HCT116 (cell line): ENCODE results near the gene TWF1. TPM values are rescaled to one million over a fixed set of nuclear protein-coding genes. Genes with fewer than 3 reads are reported as not detected.

Experiments
- ATAC-seq: fragments of 200-7000 bp; cut with Tn5 transposase; 2 replicates; pipeline ENCODE4 v1.9.1; 2020; ENCODE audit warnings: mild to moderate bottlenecking, moderate library complexity
- BruUV-seq: library from RNA; stranded (reverse); fragments of 400-500 nt; replicated peaks from 2 replicates; lab custom pipeline; 2021; lab: Mats Ljungman, UMichigan
- CTCF ChIA-PET: fragments of 300-600 bp; sonication (Branson Sonifier 250); formaldehyde crosslinking; loops from one replicate; lab custom pipeline; 2021; ENCODE audit warnings: antibody characterized with exemption; lab: Charles Lee
- POLR2A ChIA-PET: fragments of 300-600, 350-600 bp; sonication (Branson Sonifier 250); formaldehyde crosslinking; loops from one replicate; lab custom pipeline; 2021; ENCODE audit warnings: antibody characterized with exemption; lab: Charles Lee
- RAD21 ChIA-PET, 2 experiments: fragments of 300-600 bp; sonication (Branson Sonifier 250); formaldehyde crosslinking; loops; one replicate each; lab custom pipeline; 2023; ENCODE audit warnings: low total read pairs in 2 of 2; ENCODE audit not compliant: uncharacterized antibody in 2 of 2, unreplicated experiment in 2 of 2, low non-redundant PET in 1 of 2; lab: Charles Lee
- DNase-seq: peaks from one replicate; pipeline ENCODE4 v3.0.0-alpha.2; 2010; ENCODE audit warnings: low read depth, low spot score
- H2AFZ ChIP-seq: fragments of 200-600 bp; shearing (Covaris generic), sonication (generic); 2 replicates; pipeline ENCODE4 v1.6.1; 2017; ENCODE audit warnings: low read depth, mixed run types, mixed read lengths, antibody characterized with exemption, low read length; ENCODE audit not compliant: poor library complexity, severe bottlenecking
- H3K27ac ChIP-seq: 2 replicates; pipeline ENCODE4 v1.5.1; 2012; ENCODE audit warnings: low read depth, low read length
- H3K27me3 ChIP-seq: fragments of 200-600 bp; sonication (generic); 2 replicates; pipeline ENCODE4 v1.6.1; 2016; ENCODE audit warnings: mixed run types, low read length, mixed read lengths; ENCODE audit not compliant: insufficient read depth
- H3K36me3 ChIP-seq, 2 experiments: fragments of 200-500 bp in 1 of 2; fragments of 200-600 bp in 1 of 2; sonication (Bioruptor generic) in 1 of 2; sonication (generic) in 1 of 2; 2 replicates each; pipeline versions ENCODE4 v1.5.1 to v1.6.1; 2014 to 2016; ENCODE audit warnings: low read length in 2 of 2, inconsistent platforms in 1 of 2, mixed read lengths in 1 of 2, mixed run types in 1 of 2; ENCODE audit not compliant: insufficient read depth in 2 of 2, control insufficient read depth in 1 of 2
- H3K4me1 ChIP-seq, 2 experiments: fragments of 200-600 bp in 1 of 2; sonication (generic) in 1 of 2; 2 replicates each; pipeline versions ENCODE4 v1.5.1 to v1.6.1; 2012 to 2017; ENCODE audit warnings: low read length in 2 of 2, inconsistent platforms in 1 of 2, mild to moderate bottlenecking in 1 of 2, mixed read lengths in 1 of 2, mixed run types in 1 of 2, moderate library complexity in 1 of 2; ENCODE audit not compliant: insufficient read depth in 2 of 2, control insufficient read depth in 1 of 2
- H3K4me2 ChIP-seq: fragments of 200-600 bp; sonication (generic); 2 replicates; pipeline ENCODE4 v1.6.1; 2017; ENCODE audit warnings: mixed run types, low read length, mixed read lengths
- H3K4me3 ChIP-seq, 2 experiments: fragments of 200-600 bp in 1 of 2; sonication (generic) in 1 of 2; replicated peaks in 1 of 2; 2 replicates each; pipeline ENCODE4 v1.5.1; 2011 to 2016; ENCODE audit warnings: low read length in 2 of 2, control low read depth in 1 of 2, low read depth in 1 of 2, mild to moderate bottlenecking in 1 of 2, mixed read lengths in 1 of 2, mixed run types in 1 of 2
- H3K79me2 ChIP-seq: fragments of 200-600 bp; sonication (generic); 2 replicates; pipeline ENCODE4 v1.6.1; 2017; ENCODE audit warnings: mild to moderate bottlenecking, mixed run types, low read length, moderate library complexity, mixed read lengths; ENCODE audit not compliant: insufficient read depth
- H3K9ac ChIP-seq: fragments of 200-600 bp; sonication (generic); 2 replicates; pipeline ENCODE4 v1.6.1; 2016; ENCODE audit warnings: low read length, mixed read lengths
- H3K9me2 ChIP-seq: fragments of 200-600 bp; sonication (generic), shearing (Covaris generic); 2 replicates; pipeline ENCODE4 v1.6.1; 2017; ENCODE audit warnings: mixed run types, mild to moderate bottlenecking, moderate library complexity; ENCODE audit not compliant: insufficient read depth
- H3K9me3 ChIP-seq, 2 experiments: fragments of 200-500 bp in 1 of 2; fragments of 200-600 bp in 1 of 2; sonication (Bioruptor generic) in 1 of 2; sonication (generic) in 1 of 2; 2 replicates each; pipeline ENCODE4 v1.6.1; 2014 to 2017; ENCODE audit warnings: low read length in 2 of 2, mixed read lengths in 2 of 2, inconsistent platforms in 1 of 2, low read depth in 1 of 2, mild to moderate bottlenecking in 1 of 2, mixed run types in 1 of 2, moderate library complexity in 1 of 2; ENCODE audit not compliant: control insufficient read depth in 1 of 2, insufficient read depth in 1 of 2
- H4K20me1 ChIP-seq: fragments of 200-600 bp; sonication (generic), shearing (Covaris generic); 2 replicates; pipeline ENCODE4 v1.6.1; 2017; ENCODE audit warnings: mixed run types, mild to moderate bottlenecking, moderate library complexity; ENCODE audit not compliant: insufficient read depth
- CEBPB ChIP-seq: IDR thresholded peaks from 2 replicates; pipeline ENCODE4 v1.6.1; 2012; ENCODE audit warnings: low read depth
- EGR1 ChIP-seq: IDR thresholded peaks from 2 replicates; pipeline ENCODE4 v1.6.1; 2012; ENCODE audit warnings: low read depth
- ELF1 ChIP-seq: IDR thresholded peaks from 2 replicates; pipeline ENCODE4 v1.6.1; 2012; ENCODE audit warnings: low read depth, borderline replicate concordance
- JUND ChIP-seq: IDR thresholded peaks from 2 replicates; pipeline ENCODE4 v1.6.1; 2012
- SP1 ChIP-seq: IDR thresholded peaks from 2 replicates; pipeline ENCODE4 v1.6.1; 2012; ENCODE audit warnings: low read depth
- ZFX ChIP-seq: fragments of 450-650 bp; IDR thresholded peaks from 2 replicates; pipeline ENCODE4 v1.6.1; 2017
- ZNF274 ChIP-seq: fragments of 200-500 bp; sonication (Bioruptor generic); IDR thresholded peaks from 2 replicates; pipeline ENCODE4 v1.6.1; 2014; ENCODE audit warnings: mild to moderate bottlenecking, low read depth, low read length, inconsistent platforms
- intact Hi-C: fragments of 100-400 bp; cut with micrococcal nuclease; formaldehyde crosslinking; loops from 2 replicates; pipeline ENCODE4 v1.10.0; 2022
- total RNA-seq: library from RNA; stranded (reverse); gene quantifications from one replicate; pipeline ENCODE4 v1.2.1, GENCODE V29; 2021; ENCODE audit not compliant: unreplicated experiment
- TF ChIP-seq, protein P1 (sequence below): IDR thresholded peaks from 2 replicates; pipeline ENCODE4 v1.6.1; 2012; ENCODE audit warnings: low read depth
- TF ChIP-seq, protein P2 (sequence below): IDR thresholded peaks from 2 replicates; pipeline ENCODE4 v1.6.1; 2012
- TF ChIP-seq, protein P3 (sequence below): IDR thresholded peaks from 2 replicates; pipeline ENCODE4 v1.6.1; 2011; ENCODE audit warnings: mild to moderate bottlenecking, low read length, moderate library complexity; ENCODE audit not compliant: insufficient replicate concordance; ENCODE audit errors: extremely low read depth

Gene TWF1
- total RNA-seq, 1 experiment from 2014 or later: 125 TPM

DNA sequence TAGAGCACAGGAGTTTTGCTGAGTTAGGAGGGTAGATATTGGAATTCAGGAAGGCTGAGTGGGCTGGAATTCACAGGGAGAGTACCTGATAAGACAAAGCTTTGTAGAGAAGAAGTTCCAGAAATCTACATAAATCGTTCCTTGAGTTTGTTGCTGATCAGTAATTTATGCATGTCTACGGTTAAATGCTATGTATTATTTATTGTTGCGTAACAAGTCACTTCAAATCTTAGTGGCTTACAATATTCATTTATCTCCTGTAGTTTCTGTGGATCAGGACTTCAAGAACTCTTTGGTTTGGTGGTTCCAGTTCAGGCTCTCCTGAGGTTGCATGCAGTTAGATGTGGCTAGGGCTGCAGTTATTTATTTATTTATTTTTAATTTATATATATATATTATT lies 55.3 kb downstream of the TWF1 start:
- BruUV-seq: no TSS peak
- H3K4me3 ChIP-seq: no peak overlapping the region
- no peaks in the 10 kb centered on the region for H4K20me1 ChIP-seq
- H3K4me2 ChIP-seq: no peak overlapping the region
- no peaks in the 10 kb centered on the region for H3K27me3 ChIP-seq
- DNase-seq (no peak), ATAC-seq (no peak)
- CTCF ChIA-PET: no interaction called here
- peaks cover under 1 to 20% of the 10 kb centered on the region in 2 experiments; a peak in 2 of 4 replicates for H3K36me3 ChIP-seq
- TF ChIP-seq, protein P1, sequence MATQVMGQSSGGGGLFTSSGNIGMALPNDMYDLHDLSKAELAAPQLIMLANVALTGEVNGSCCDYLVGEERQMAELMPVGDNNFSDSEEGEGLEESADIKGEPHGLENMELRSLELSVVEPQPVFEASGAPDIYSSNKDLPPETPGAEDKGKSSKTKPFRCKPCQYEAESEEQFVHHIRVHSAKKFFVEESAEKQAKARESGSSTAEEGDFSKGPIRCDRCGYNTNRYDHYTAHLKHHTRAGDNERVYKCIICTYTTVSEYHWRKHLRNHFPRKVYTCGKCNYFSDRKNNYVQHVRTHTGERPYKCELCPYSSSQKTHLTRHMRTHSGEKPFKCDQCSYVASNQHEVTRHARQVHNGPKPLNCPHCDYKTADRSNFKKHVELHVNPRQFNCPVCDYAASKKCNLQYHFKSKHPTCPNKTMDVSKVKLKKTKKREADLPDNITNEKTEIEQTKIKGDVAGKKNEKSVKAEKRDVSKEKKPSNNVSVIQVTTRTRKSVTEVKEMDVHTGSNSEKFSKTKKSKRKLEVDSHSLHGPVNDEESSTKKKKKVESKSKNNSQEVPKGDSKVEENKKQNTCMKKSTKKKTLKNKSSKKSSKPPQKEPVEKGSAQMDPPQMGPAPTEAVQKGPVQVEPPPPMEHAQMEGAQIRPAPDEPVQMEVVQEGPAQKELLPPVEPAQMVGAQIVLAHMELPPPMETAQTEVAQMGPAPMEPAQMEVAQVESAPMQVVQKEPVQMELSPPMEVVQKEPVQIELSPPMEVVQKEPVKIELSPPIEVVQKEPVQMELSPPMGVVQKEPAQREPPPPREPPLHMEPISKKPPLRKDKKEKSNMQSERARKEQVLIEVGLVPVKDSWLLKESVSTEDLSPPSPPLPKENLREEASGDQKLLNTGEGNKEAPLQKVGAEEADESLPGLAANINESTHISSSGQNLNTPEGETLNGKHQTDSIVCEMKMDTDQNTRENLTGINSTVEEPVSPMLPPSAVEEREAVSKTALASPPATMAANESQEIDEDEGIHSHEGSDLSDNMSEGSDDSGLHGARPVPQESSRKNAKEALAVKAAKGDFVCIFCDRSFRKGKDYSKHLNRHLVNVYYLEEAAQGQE: no peak
- TF ChIP-seq, protein P2, sequence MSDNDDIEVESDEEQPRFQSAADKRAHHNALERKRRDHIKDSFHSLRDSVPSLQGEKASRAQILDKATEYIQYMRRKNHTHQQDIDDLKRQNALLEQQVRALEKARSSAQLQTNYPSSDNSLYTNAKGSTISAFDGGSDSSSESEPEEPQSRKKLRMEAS: no peak
- TF ChIP-seq EGR1: no peak
- TF ChIP-seq JUND: no peak
- TF ChIP-seq ELF1: no peak
- no peak for TF ChIP-seq ZNF274
- TF ChIP-seq, protein P3, sequence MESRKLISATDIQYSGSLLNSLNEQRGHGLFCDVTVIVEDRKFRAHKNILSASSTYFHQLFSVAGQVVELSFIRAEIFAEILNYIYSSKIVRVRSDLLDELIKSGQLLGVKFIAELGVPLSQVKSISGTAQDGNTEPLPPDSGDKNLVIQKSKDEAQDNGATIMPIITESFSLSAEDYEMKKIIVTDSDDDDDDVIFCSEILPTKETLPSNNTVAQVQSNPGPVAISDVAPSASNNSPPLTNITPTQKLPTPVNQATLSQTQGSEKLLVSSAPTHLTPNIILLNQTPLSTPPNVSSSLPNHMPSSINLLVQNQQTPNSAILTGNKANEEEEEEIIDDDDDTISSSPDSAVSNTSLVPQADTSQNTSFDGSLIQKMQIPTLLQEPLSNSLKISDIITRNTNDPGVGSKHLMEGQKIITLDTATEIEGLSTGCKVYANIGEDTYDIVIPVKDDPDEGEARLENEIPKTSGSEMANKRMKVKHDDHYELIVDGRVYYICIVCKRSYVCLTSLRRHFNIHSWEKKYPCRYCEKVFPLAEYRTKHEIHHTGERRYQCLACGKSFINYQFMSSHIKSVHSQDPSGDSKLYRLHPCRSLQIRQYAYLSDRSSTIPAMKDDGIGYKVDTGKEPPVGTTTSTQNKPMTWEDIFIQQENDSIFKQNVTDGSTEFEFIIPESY: no peak
- TF ChIP-seq SP1: no peak
- no peak for TF ChIP-seq ZFX
- no peak for TF ChIP-seq CEBPB
- TF ChIP-seq, all 23 proteins: peak for 0
- RAD21 ChIA-PET: no interaction called here
- H3K79me2 ChIP-seq: peaks cover 5% of the 10 kb centered on the region; the same call in 1 of the 2 replicates
- H2AFZ ChIP-seq: no peak overlapping the region
- H3K4me1 ChIP-seq: no peaks in the 10 kb centered on the region
- H3K9me2 ChIP-seq: no peaks in the 10 kb centered on the region
- intact Hi-C loops: no loop called here
- no peak overlapping the region for H3K27ac ChIP-seq
- POLR2A ChIA-PET: no interaction called here
- H3K9ac ChIP-seq: no peak overlapping the region
- H3K9me3 ChIP-seq: no peaks in the 10 kb centered on the region
